NK-92 (cell line): ENCODE measurements around the gene PCDH8.
"Not testable (repeated sequence)": the region's sequence is repeated elsewhere in the genome, so short reads cannot be mapped to it uniquely, and the experiment has no call there.

Experiments
- DNase-seq: peaks from one replicate; lab custom pipeline; 2025; ENCODE audit not compliant: unreplicated experiment; lab: John Stamatoyannopoulos, UW

Gene PCDH8

DNA sequence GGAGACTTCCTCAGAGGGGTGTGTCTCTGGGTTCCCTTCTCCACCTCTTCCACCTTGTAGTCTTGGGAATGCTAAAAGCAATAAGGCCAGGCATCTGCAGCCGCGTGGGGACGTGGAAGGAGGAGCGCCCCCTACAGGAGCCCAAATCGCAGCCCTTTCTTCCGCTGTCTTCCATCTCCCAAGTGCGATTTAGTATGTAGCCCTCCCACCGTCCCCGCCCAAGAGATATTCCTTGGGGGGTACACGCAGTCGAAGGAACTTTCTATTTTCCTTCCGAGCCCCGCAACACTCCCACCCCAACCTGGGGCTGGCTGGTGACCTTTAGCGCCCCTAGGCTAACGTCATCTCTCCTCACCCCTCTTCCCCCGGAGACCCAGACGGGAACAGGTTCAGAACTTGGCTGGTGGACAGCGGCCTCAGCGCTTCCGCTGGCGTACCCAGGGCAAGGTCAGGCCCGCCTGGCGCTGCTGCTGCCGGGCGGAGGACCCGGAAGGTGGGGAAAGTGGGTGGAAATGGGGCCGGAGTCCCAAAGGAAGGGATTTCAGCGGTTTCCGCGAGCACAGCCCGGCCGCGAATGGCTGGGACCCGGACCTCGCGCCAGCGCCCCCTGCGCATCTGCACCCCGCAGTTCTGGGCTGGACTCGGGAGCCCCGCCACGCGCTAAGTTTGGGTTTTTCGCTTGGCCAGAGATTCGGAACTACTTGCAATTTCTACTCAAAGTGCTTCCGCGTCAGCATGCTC, 2.1 kb upstream of the PCDH8 start:
- DNase-seq, result no peak

- DNase-seq, result no peak
Observed at GRCh38 chr13:52850072-52850395, 1.6 kb upstream of the PCDH8 start.

GRCh38 chr13:52849291-52850071, 1.0 kb upstream of the PCDH8 start:
- no peak for DNase-seq

DNA sequence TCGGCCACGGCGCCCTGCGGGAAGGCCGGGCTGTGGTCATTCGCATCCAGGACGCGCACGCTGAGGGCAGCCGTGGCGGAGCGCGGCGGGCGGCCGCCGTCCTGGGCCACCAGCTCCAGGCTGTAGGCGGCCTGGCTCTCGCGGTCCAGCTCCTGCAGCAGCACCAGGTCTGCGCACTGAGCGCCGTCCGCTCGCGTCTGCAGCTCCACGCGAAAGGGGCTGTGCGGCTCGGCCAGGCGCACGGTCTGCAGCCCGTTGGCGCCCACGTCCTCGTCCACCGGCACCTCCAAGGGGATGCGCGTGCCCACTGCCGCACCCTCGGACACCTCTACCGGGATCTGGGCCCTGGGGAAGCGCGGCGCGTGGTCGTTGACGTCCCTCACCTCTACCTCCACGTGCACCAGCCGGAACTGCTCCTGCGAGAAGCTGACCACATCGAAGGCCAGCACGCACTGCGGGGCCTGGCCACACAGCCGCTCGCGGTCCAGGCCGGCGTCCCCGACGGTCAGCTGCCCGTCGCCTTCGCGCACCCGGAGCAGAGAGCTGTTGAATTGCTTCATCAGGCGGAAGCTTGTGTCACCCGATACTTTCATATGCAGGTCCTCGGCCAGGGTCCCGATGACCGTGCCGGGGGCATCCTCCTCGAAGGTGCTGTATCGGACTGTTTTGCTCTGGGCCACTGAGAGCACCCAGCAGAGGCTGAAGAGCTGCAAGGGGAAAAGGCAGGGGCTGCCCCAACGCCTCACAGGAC, 583 bp downstream of the PCDH8 start:
- no peak for DNase-seq

- DNase-seq, result no peak
Observed at GRCh38 chr13:52847322-52847681, 1.1 kb downstream of the PCDH8 start.

DNA sequence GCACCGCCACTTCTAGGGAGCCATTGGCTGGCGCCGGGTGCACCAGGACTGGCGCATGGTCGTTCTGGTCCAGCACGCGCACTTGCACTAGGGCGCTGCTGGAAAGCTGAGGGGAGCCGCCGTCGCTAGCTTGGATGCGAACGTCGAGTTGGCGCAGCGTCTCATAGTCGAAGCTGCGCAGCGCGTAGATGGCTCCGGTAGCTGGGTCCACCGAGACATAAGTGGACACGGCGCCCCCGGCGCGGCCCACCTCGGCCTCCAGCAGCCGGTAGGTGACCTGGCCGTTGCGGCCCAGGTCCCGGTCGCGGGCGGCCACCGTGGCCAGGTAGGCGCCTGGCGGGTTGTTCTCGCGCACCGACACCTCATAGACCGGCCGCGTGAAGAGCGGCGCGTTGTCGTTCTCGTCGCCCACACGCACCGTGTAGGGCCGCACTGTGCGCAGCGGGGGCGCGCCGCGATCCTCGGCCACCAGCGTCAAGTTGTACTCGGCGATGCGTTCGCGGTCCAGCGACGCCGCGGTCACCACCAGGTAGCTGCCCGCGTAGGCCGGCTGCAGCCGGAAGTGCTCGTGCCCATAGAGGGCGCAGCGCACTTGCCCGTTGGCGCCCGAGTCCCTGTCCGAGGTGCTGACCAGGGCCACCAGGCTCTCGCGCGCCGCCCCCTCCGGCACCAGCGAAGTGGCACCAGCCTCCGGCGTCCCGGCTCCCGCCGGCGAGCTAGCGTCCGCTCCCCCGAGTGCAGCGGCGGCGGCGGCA, 1.7 kb downstream of the PCDH8 start:
- no peak for DNase-seq

DNA sequence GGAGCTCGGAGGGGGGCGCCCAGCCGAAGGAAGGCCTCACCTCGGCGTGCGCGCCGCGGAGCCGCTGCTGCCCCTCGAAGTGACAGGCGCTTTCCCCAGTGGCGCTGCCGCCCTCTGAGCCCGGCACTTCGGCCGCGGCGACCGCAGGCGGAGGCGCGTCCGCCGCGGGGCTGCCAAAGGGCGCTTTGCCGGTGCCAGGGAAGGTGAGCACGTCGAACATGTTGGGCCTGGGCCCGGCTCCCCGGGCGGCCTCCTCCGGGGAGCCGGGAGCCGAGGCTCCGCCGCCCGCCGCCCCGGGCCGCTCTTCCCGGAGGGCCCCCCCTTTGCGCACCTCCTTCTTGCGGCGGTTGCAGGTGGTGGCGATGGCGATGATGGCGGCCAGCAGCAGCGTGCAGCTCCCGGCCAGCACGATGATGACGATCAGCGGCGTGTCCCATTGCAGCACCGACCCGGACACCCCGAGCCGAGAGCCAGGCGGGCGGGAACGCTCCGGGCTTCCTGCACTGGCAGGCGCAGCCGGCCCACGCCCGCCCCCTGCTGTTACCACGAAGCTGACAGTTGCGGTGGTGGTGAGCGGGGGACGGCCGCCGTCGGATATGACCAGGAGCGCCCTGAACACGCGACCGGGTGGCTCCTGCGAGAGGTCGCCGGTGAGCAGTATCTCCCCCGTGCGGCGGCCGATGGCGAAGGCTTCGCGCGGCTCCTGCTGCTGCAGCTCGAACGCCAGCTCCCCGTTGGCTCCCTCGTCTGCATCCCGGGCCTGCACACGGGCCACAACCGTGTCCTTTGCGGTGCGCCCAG, 2.5 kb downstream of the PCDH8 start:
- DNase-seq, result no peak

GRCh38 chr13:52845334-52845761, 3.1 kb downstream of the PCDH8 start:
- DNase-seq, result no peak

DNA sequence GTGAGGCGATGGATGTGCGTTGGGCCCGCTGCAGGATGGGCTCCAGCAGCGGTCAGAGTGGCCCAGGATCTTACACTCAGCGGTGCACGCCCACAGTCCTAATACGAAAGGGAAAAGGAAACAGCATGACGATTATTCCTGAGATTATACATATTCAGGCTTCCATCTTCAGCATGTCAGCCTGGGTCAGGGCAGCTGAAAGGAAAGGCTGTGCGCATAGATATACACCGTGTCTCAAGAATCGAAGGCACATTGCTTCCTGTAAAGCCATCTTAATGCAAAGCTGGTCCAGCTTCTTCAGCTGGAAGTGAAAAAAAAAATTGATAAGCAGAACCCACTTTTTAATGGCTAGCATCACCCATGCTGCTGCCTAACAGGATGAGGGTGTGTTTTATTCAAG, 3.6 kb downstream of the PCDH8 start:
- no peak for DNase-seq

DNA sequence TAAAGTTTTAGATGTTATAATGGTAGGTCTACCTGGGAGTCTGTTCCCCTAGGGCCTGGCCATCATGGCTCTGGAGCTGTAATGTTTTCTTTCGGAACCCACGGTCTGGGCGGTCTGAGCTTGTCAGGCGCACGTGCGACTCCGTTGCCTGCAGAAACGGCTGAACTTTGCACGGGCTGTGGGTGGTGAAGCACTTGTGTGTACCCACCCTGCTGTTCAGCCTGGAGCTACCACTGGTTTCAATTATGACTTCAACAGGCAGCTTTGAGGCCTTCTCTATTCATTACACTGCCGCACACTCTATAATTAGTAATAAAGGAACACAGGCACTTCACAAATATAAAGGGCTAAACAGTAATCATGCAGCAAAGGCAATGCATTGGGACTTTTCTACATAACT, 6.0 kb downstream of the PCDH8 start:
- DNase-seq, result no peak

GRCh38 chr13:52840066-52840465, 8.4 kb downstream of the PCDH8 start:
- no peak for DNase-seq

GRCh38 chr13:52838433-52839107, 9.9 kb downstream of the PCDH8 start:
- no peak for DNase-seq

DNA sequence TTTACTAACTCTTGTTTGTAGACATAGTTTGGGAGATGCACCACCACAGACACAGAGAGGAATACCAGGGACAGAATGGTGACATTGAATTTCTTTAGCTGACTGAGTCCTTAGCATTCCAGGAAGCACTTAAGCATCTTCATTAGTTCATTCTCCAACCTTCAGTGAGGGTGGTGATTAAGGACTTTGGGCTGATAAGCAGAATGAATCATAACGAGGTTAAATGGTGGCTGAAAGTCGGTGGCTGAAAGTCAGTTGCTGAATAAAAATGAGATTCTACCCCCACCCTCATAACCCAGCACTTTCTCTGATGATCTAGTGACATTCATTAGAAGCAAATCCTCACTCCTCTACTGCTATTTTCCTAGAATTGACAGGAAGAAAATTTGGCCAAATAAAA, 10.6 kb downstream of the PCDH8 start:
- DNase-seq, result no peak

GRCh38 chr13:52835071-52835839, 13.2 kb downstream of the PCDH8 start:
- no peak for DNase-seq

- no peak for DNase-seq
Observed at GRCh38 chr13:52833296-52833875, 15.1 kb downstream of the PCDH8 start.

DNA sequence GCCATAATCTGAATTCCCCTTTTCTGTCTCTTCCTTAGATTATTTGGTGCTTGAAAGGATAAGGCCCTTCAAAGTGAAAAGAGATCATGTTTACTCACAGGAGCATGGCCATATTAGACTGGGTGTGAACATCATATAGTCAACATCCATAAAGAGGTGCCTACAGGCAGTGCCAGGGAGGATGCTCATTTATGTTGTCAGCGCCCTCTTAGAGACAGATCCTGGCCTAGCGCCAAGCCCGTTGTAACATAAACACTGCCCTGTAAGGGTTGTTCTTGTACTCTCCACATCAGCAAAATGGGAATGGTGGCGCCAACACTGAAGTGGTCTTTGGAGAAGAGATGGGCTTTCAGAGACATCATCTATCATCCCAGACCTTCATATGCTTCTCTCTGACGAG, 16.1 kb downstream of the PCDH8 start:
- DNase-seq, result no peak

DNA sequence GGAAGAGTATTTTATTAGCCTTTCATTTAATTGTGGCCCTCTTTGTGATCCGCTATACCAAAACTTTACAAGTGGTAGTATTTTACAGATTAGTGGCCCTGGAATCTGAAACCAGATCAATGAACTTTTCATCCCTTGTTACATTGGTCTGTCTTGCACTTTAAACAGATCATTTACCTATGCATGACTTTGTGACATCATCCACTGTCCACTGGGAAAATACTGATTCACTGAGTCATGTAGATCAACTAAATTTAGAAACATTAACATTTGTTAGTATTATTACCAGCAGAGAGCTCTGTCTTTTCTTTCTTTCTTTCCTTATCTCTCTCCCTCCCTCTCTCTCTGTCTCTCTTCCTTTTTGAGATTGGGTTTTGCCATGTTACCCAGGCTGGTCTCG, 17.5 kb downstream of the PCDH8 start:
- no peak for DNase-seq

- no peak for DNase-seq
Observed at GRCh38 chr13:52827839-52828238, 20.6 kb downstream of the PCDH8 start.

DNA sequence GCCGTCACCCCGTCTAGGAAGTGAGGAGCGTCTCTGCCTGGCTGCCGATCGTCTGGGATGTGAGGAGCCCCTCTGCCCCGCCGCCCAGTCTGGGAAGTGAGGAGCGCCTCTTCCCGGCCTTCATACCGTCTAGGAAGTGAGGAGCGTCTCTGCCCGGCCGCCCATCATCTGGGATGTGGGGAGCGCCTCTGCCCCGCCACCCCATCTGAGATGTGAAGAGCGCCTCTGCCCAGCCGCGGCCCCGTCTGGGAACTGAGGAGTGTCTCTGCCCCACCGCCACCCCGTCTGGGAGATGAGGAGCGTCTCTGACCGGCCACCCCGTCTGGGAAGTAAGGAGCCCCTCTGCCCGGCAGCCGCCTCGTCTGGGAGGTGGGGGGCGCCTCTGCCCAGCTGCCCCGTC, 30.6 kb downstream of the PCDH8 start:
- DNase-seq, result not testable (repeated sequence)
